Sigmoid colon (tissue), 4 donors: Measurements from ENCODE around the gene ZNF681.

Source experiments
- EP300 ChIP-seq, 4 donors: sonication (generic); formaldehyde crosslinking; IDR thresholded peaks; one replicate each; pipeline ENCODE4 v1.6.1; 2017; ENCODE audit warnings: antibody characterized with exemption in 4 of 4
- POLR2A ChIP-seq, 2 donors: fragments of 450-650 bp; IDR thresholded peaks; one replicate each; pipeline ENCODE4 v1.6.1; 2016; ENCODE audit warnings: antibody characterized with exemption in 2 of 2, mild to moderate bottlenecking in 2 of 2, moderate library complexity in 2 of 2
- POLR2AphosphoS5 ChIP-seq, 4 donors: sonication (generic); formaldehyde crosslinking; IDR thresholded peaks; one replicate each; pipeline ENCODE4 v1.6.1; 2017; ENCODE audit warnings: antibody characterized with exemption in 4 of 4
- TF ChIP-seq, protein P1 (sequence below), 4 experiments: fragments of 450-650 bp in 3 of 4; fragments of 200-600 bp in 1 of 4; IDR thresholded peaks; one replicate each; pipeline ENCODE4 v1.5.1; 2016 to 2019; ENCODE audit warnings: antibody characterized with exemption in 4 of 4, mild to moderate bottlenecking in 3 of 4, moderate library complexity in 2 of 4

DNA sequence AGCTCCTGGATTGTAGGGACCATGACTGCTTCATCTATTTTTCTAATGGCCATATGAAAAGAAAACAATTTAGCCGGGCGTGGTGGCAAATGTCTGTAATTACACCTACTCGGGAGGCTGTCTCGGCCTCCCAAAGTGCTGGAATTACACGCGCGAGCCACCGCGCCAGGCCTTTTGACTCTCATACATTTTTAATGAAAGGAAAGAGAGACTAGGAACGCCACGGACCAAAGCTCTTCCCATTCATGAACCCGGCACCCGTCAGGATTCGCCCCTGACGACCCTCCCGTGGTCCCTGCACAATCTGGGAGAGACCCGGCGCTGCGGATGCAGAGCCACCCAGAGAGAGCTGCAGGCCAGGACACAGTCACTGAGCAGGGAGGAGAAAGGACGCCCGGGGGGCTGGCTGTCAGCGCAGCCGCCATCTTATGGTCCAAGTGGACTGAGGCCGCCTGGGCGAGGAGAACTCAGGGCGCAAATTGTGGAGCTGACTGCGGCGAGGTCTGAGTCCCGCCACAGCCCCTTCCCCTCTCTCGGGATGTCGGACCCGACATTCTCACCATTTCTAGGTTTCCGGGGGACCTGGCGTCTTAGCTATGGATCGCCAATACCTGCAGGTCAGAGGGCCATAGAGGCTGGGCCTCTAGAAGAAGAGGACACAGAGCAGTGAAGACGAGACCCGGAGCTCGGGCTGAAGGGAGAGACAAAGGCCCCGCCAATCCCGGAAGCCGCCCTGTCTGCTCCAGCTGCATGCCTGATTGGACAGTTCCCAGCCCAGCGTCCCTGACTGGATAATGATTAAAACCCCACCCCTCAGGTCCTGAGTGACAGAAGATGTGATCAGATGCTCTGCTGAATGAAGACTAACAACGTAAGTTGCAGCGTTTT lies at the start of gene ZNF681:
- no peak for TF ChIP-seq EP300 (IDR thresholded peaks at IDR 0.05)
- TF ChIP-seq, protein P1, sequence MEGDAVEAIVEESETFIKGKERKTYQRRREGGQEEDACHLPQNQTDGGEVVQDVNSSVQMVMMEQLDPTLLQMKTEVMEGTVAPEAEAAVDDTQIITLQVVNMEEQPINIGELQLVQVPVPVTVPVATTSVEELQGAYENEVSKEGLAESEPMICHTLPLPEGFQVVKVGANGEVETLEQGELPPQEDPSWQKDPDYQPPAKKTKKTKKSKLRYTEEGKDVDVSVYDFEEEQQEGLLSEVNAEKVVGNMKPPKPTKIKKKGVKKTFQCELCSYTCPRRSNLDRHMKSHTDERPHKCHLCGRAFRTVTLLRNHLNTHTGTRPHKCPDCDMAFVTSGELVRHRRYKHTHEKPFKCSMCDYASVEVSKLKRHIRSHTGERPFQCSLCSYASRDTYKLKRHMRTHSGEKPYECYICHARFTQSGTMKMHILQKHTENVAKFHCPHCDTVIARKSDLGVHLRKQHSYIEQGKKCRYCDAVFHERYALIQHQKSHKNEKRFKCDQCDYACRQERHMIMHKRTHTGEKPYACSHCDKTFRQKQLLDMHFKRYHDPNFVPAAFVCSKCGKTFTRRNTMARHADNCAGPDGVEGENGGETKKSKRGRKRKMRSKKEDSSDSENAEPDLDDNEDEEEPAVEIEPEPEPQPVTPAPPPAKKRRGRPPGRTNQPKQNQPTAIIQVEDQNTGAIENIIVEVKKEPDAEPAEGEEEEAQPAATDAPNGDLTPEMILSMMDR (IDR thresholded peaks at IDR 0.05): peak in 1 of 4 experiments; percentile 9
- peak in 3 of 4 donors; percentile 49 to 71 (median 70) for TF ChIP-seq POLR2AphosphoS5 (IDR thresholded peaks at IDR 0.05)
- peak in 1 of 2 donors; percentile 9 for TF ChIP-seq POLR2A (IDR thresholded peaks at IDR 0.05)
